IMR-90 (cell line): ENCODE data around the gene RERE. TPM values are rescaled to one million over a fixed set of nuclear protein-coding genes. Genes with fewer than 3 reads are reported as not detected.
"Not testable (repeated sequence)": the region's sequence is repeated elsewhere in the genome, so short reads cannot be mapped to it uniquely, and the experiment has no call there.

Experiments used
- ATAC-seq: fragments of 200-7000 bp; cut with Tn5 transposase; 2 replicates; pipeline ENCODE4 v1.9.1; 2020; ENCODE audit warnings: low read depth, mild to moderate bottlenecking, moderate library complexity
- BruUV-seq: library from RNA; stranded (reverse); fragments of 400-500 nt; replicated peaks from 2 replicates; lab custom pipeline; 2021; lab: Mats Ljungman, UMichigan
- CTCF ChIA-PET: fragments of 300-600 bp; formaldehyde crosslinking; extraction: SDS; loops from one replicate; lab custom pipeline; 2021; ENCODE audit warnings: antibody characterized with exemption; lab: Yijun Ruan, JAX
- POLR2A ChIA-PET: fragments of 300-600 bp; sonication (Branson Sonifier 250); formaldehyde crosslinking; loops from one replicate; lab custom pipeline; 2022; ENCODE audit warnings: antibody characterized with exemption; ENCODE audit not compliant: unreplicated experiment; lab: Charles Lee
- DNase-seq: peaks from one replicate; pipeline ENCODE4 v3.0.0; 2013
- H2AFZ ChIP-seq: replicated peaks from 2 replicates; pipeline ENCODE3; 2013; ENCODE audit warnings: low read length, mild to moderate bottlenecking; ENCODE audit not compliant: poor library complexity
- H2AK5ac ChIP-seq: 2 replicates; pipeline ENCODE4 v1.6.1; 2013; ENCODE audit warnings: low read depth, low read length, inconsistent platforms
- H2AK9ac ChIP-seq: replicated peaks from 2 replicates; pipeline ENCODE3; 2013; ENCODE audit warnings: mild to moderate bottlenecking, low read depth, low read length, moderate library complexity; ENCODE audit not compliant: poor library complexity
- H2BK120ac ChIP-seq: 2 replicates; pipeline ENCODE4 v1.6.1; 2013; ENCODE audit warnings: low read depth, low read length, inconsistent platforms
- H2BK15ac ChIP-seq: 3 replicates; pipeline ENCODE4 v1.6.1; 2013; ENCODE audit warnings: low read depth, low read length, inconsistent platforms
- H2BK20ac ChIP-seq: 2 replicates; pipeline ENCODE4 v1.6.1; 2013; ENCODE audit warnings: low read depth, mild to moderate bottlenecking, inconsistent platforms, low read length, moderate library complexity
- H2BK5ac ChIP-seq: 2 replicates; pipeline ENCODE4 v1.6.1; 2013; ENCODE audit warnings: mild to moderate bottlenecking, low read depth, low read length, inconsistent platforms; ENCODE audit not compliant: poor library complexity, severe bottlenecking
- H3K14ac ChIP-seq: replicated peaks from 2 replicates; pipeline ENCODE4 v1.6.1; 2013; ENCODE audit warnings: low read depth, low read length, inconsistent platforms
- H3K18ac ChIP-seq: 2 replicates; pipeline ENCODE4 v1.6.1; 2013; ENCODE audit warnings: low read depth, low read length, control low read depth
- H3K23ac ChIP-seq: 2 replicates; pipeline ENCODE4 v1.6.1; 2013; ENCODE audit warnings: low read depth, low read length, inconsistent platforms
- H3K27ac ChIP-seq: 2 replicates; pipeline ENCODE4 v1.5.1; 2013; ENCODE audit warnings: mild to moderate bottlenecking, control low read depth, low read length; ENCODE audit not compliant: insufficient read depth
- H3K27me3 ChIP-seq: 2 replicates; pipeline ENCODE4 v1.6.1; 2013; ENCODE audit warnings: low read length; ENCODE audit not compliant: control insufficient read depth, insufficient read depth
- H3K36me3 ChIP-seq: 2 replicates; pipeline ENCODE4 v1.6.1; 2013; ENCODE audit warnings: low read length, mixed read lengths; ENCODE audit not compliant: control insufficient read depth, insufficient read depth
- H3K4ac ChIP-seq: 2 replicates; pipeline ENCODE4 v1.6.1; 2013; ENCODE audit warnings: low read depth, low read length, inconsistent platforms
- H3K4me1 ChIP-seq: 2 replicates; pipeline ENCODE4 v1.6.1; 2013; ENCODE audit warnings: low read length, mixed read lengths; ENCODE audit not compliant: control insufficient read depth, insufficient read depth
- H3K4me2 ChIP-seq: 2 replicates; pipeline ENCODE4 v1.6.1; 2013; ENCODE audit warnings: low read depth, mild to moderate bottlenecking, control low read depth, low read length, moderate library complexity
- H3K4me3 ChIP-seq: 2 replicates; pipeline ENCODE4 v1.5.1; 2013; ENCODE audit warnings: low read depth, mild to moderate bottlenecking, control low read depth, low read length, moderate library complexity; ENCODE audit not compliant: insufficient read depth
- H3K56ac ChIP-seq: 2 replicates; pipeline ENCODE4 v1.6.1; 2013; ENCODE audit warnings: low read length, inconsistent platforms; ENCODE audit not compliant: insufficient read depth; ENCODE audit errors: extremely low read depth
- H3K79me1 ChIP-seq, 2 experiments: 2 replicates each; pipeline ENCODE4 v1.6.1; 2013; ENCODE audit warnings: low read length in 2 of 2, inconsistent platforms in 1 of 2, low read depth in 1 of 2
- H3K9ac ChIP-seq: 2 replicates; pipeline ENCODE4 v1.6.1; 2013; ENCODE audit warnings: low read depth, low read length, control low read depth
- H3K9me1 ChIP-seq: 2 replicates; pipeline ENCODE4 v1.6.1; 2013; ENCODE audit warnings: low read length, inconsistent platforms; ENCODE audit not compliant: insufficient read depth
- H3K9me3 ChIP-seq: 2 replicates; pipeline ENCODE4 v1.6.1; 2013; ENCODE audit warnings: low read length; ENCODE audit not compliant: control insufficient read depth, insufficient read depth
- H4K20me1 ChIP-seq: 2 replicates; pipeline ENCODE4 v1.6.1; 2013; ENCODE audit warnings: low read length, inconsistent platforms; ENCODE audit not compliant: insufficient read depth
- H4K5ac ChIP-seq: 2 replicates; pipeline ENCODE4 v1.6.1; 2013; ENCODE audit warnings: mild to moderate bottlenecking, low read depth, low read length, control low read depth
- H4K8ac ChIP-seq, 2 experiments: 2 replicates each; pipeline ENCODE4 v1.6.1; 2013; ENCODE audit warnings: low read depth in 2 of 2, low read length in 2 of 2, control low read depth in 1 of 2, inconsistent platforms in 1 of 2
- H4K91ac ChIP-seq: 2 replicates; pipeline ENCODE4 v1.6.1; 2013; ENCODE audit warnings: low read depth, low read length, inconsistent platforms; ENCODE audit not compliant: insufficient read depth
- WGBS, 2 experiments: methylation state at CpG; one replicate each; pipeline versions ENCODE4 v1.1.5 to v1.1.7; 2013; ENCODE audit warnings: missing lambda C conversion rate in 2 of 2; ENCODE audit not compliant: insufficient read length in 1 of 2; ENCODE audit errors: extremely low coverage in 2 of 2; 5-methylcytosine and 5-hydroxymethylcytosine counted together
- dilution Hi-C: fragments of 300-500 bp; cut with HindIII; formaldehyde crosslinking; loops from one replicate; pipeline ENCODE4 v1.14.3; 2018; ENCODE audit warnings: low sequenced_read_pairs; ENCODE audit not compliant: unreplicated experiment
- in situ Hi-C: fragments of 300-500 bp; cut with MboI; formaldehyde crosslinking; loops from 3 replicates; pipeline ENCODE4 v1.14.3; 2019; ENCODE audit warnings: low sequenced_read_pairs, inconsistent platforms, mixed read lengths
- intact Hi-C: fragments of 100-400 bp; cut with micrococcal nuclease; formaldehyde crosslinking; loops from 2 replicates; pipeline ENCODE4 v1.10.0; 2022
- polyA plus RNA-seq, 3 experiments: library from polyadenylated mRNA; depleted of rRNA; stranded (reverse); fragments of >200 nt; gene quantifications; 2 replicates each; pipeline ENCODE4 v1.2.3, GENCODE V29; 2012; ENCODE audit warnings: low replicate concordance in 1 of 3
- total RNA-seq: library from RNA; depleted of rRNA; stranded (reverse); fragments of >200 nt; gene quantifications from 2 replicates; pipeline ENCODE4 v1.2.3, GENCODE V29; 2012

The RERE gene
- total and polyA plus RNA-seq, 2 of the 4 experiments (the other 2 are of a cell fraction): 11.5 to 25.1 TPM

GRCh38 chr1:8448505-8448904, 368.9 kb downstream of the RERE start:
- CTCF ChIA-PET: interaction anchor here (0.7 to 1.9 kb wide), 3 partner anchors 9 to 409 kb away, joined by 3 to 5 read pairs (median 3); no protein-coding TSS in a partner anchor

More at GRCh38 chr1:8448505-8448904, 368.9 kb downstream of the RERE start:
- BruUV-seq, POLR2A ChIA-PET, ATAC-seq, H2BK20ac ChIP-seq, dilution Hi-C loops, H3K4me3 ChIP-seq, H2AK9ac ChIP-seq, in situ Hi-C loops, intact Hi-C loops, H3K36me3 ChIP-seq, H3K27me3 ChIP-seq, DNase-seq, H2AFZ ChIP-seq, H3K9me3 ChIP-seq: not testable (repeated sequence)
- Histone ChIP-seq H3K4ac (peak overlapping the region; percentile 87), H2BK15ac (peak overlapping the region; percentile 72; the same call in 1 of the 3 replicates), H3K4me2 (peak overlapping the region; percentile 96), H3K56ac (peak overlapping the region; percentile 82; the same call in 1 of the 2 replicates), H4K91ac (peak overlapping the region; percentile 95), H4K20me1 (peaks cover 14% of the 10 kb centered on the region; the same call in 1 of the 2 replicates), H2AK5ac (peak overlapping the region; percentile 81), H3K18ac (peak overlapping the region; percentile 97; the same call in 1 of the 2 replicates), H2BK5ac (peak overlapping the region; percentile 94), H3K4me1 (peaks cover 18% of the 10 kb centered on the region), H3K9ac (peak overlapping the region; percentile 83), H3K27ac (peak overlapping the region; percentile 97), H4K5ac (peak overlapping the region; percentile 98; the same call in 1 of the 2 replicates), H3K9me1 (peaks cover 17% of the 10 kb centered on the region), H3K79me1 (peaks cover 46 to 64% of the 10 kb centered on the region in 2 experiments), H4K8ac (peak overlapping the region; percentile 69 to 83), H2BK120ac (peak overlapping the region; percentile 60), H3K14ac (peak overlapping the region; percentile 89), H3K23ac (peak overlapping the region; percentile 98)
- 67% methylated on average over 2 of the region's 11 CpGs; no CpG with 5 or more reads in 1 of the 2 experiments for WGBS, 2 experiments
